ENCODE results near the gene MAML2.

Gene MAML2

GRCh38 chr11:96112192-96113128, 230.5 kb downstream of the MAML2 start:
- no peak for DNase-seq

- DNase-seq = no peak
These were observed 231.7 kb downstream of the MAML2 start for GRCh38 chr11:96111308-96111707.

- no peak for DNase-seq
These were observed 232.7 kb downstream of the MAML2 start for GRCh38 chr11:96110302-96110701.

- DNase-seq = no peak
These were observed 233.5 kb downstream of the MAML2 start for GRCh38 chr11:96109331-96110030.

- DNase-seq = no peak
These were observed 235.7 kb downstream of the MAML2 start for GRCh38 chr11:96107143-96107824.

GRCh38 chr11:96106645-96107044, 236.3 kb downstream of the MAML2 start:
- no peak for DNase-seq

GRCh38 chr11:96105944-96106343, 237.1 kb downstream of the MAML2 start:
- DNase-seq = no peak

- no peak for DNase-seq
These were observed 237.6 kb downstream of the MAML2 start for GRCh38 chr11:96105197-96105895.

GRCh38 chr11:96104496-96104895, 238.5 kb downstream of the MAML2 start:
- DNase-seq = no peak

- no peak for DNase-seq
These were observed 239.3 kb downstream of the MAML2 start for GRCh38 chr11:96103721-96104120.

GRCh38 chr11:96103102-96103501, 239.9 kb downstream of the MAML2 start:
- DNase-seq = no peak

- no peak for DNase-seq
These were observed 240.3 kb downstream of the MAML2 start for GRCh38 chr11:96102664-96103078.

- DNase-seq = no peak
These were observed 241.8 kb downstream of the MAML2 start for GRCh38 chr11:96101146-96101545.

- DNase-seq = no peak
These were observed 244.3 kb downstream of the MAML2 start for GRCh38 chr11:96098511-96099241.

- DNase-seq = no peak
These were observed 245.1 kb downstream of the MAML2 start for GRCh38 chr11:96097844-96098421.

- DNase-seq = no peak
These were observed 246.6 kb downstream of the MAML2 start for GRCh38 chr11:96096360-96096759.

- DNase-seq = no peak
These were observed 247.1 kb downstream of the MAML2 start for GRCh38 chr11:96095884-96096303.

- DNase-seq = no peak
These were observed 248.8 kb downstream of the MAML2 start for GRCh38 chr11:96094156-96094555.

GRCh38 chr11:96092511-96092910, 250.5 kb downstream of the MAML2 start:
- no peak for DNase-seq

GRCh38 chr11:96091476-96091875, 251.5 kb downstream of the MAML2 start:
- no peak for DNase-seq

- no peak for DNase-seq
These were observed 252.3 kb downstream of the MAML2 start for GRCh38 chr11:96090711-96091110.

GRCh38 chr11:96088914-96089313, 254.1 kb downstream of the MAML2 start:
- DNase-seq = no peak

Data from activated T-cell treated with anti-CD3 and anti-CD28 coated beads for 4 hours (primary cell).